NB4 (cell line): ENCODE data around the gene SHE.

Experiments used
- DNase-seq: peaks from one replicate; pipeline ENCODE4 v3.0.0; 2010; ENCODE audit warnings: low read depth
- H3K4me3 ChIP-seq: one replicate; pipeline ENCODE4 v1.5.1; 2011; ENCODE audit warnings: mild to moderate bottlenecking, low read depth, low read length, moderate library complexity
- MYC ChIP-seq: IDR thresholded peaks from 2 replicates; pipeline ENCODE4 v1.6.1; 2011; ENCODE audit warnings: low read depth, low read length
- POLR2A ChIP-seq: IDR thresholded peaks from 2 replicates; pipeline ENCODE4 v1.6.1; 2011; ENCODE audit warnings: mild to moderate bottlenecking; ENCODE audit not compliant: insufficient read length; ENCODE audit errors: extremely low read depth
- TF ChIP-seq, protein P1 (sequence below): IDR thresholded peaks from 2 replicates; pipeline ENCODE4 v1.6.1; 2011; ENCODE audit warnings: low read depth, low read length
- TF ChIP-seq, protein P2 (sequence below): IDR thresholded peaks from one replicate; pipeline ENCODE4 v1.5.1; 2012; ENCODE audit warnings: low read depth, low read length

The SHE gene

DNA sequence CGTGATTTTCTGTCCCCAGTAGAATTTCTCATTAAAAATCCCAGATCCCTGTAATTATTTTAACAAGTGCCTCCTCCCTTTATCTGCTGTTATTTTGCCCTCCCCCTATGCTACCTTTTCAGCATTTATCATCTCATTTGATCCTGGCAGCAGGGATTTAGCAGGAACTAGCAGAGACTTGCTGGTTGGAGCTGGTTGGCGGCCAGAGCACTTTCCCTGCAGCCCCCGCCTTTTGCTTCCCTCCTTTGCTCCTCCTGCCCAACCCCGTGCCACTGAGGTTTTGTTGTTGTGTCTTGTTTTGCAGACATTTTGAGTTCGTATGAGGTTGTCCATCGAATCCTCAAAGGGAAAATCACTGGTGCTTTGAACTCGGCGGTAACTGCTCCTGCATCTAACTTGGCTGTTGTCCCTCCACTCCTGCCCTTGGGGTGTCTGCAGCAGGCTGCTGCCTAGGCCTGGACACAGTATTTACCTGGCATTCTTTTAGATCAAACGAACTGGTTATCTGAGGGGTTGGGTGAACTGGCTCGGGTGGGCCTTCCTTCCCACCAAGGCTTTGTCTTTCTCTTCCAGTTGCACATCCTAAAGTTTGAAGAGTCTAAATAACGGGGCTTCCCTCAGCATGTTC is 45.0 kb upstream of the SHE start:
- TF ChIP-seq, protein P1, sequence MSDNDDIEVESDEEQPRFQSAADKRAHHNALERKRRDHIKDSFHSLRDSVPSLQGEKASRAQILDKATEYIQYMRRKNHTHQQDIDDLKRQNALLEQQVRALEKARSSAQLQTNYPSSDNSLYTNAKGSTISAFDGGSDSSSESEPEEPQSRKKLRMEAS, result no peak
- TF ChIP-seq, protein P2, sequence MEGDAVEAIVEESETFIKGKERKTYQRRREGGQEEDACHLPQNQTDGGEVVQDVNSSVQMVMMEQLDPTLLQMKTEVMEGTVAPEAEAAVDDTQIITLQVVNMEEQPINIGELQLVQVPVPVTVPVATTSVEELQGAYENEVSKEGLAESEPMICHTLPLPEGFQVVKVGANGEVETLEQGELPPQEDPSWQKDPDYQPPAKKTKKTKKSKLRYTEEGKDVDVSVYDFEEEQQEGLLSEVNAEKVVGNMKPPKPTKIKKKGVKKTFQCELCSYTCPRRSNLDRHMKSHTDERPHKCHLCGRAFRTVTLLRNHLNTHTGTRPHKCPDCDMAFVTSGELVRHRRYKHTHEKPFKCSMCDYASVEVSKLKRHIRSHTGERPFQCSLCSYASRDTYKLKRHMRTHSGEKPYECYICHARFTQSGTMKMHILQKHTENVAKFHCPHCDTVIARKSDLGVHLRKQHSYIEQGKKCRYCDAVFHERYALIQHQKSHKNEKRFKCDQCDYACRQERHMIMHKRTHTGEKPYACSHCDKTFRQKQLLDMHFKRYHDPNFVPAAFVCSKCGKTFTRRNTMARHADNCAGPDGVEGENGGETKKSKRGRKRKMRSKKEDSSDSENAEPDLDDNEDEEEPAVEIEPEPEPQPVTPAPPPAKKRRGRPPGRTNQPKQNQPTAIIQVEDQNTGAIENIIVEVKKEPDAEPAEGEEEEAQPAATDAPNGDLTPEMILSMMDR, result no peak
- TF ChIP-seq MYC, result no peak
- TF ChIP-seq POLR2A, result no peak
- no peak overlapping the region for H3K4me3 ChIP-seq

DNA sequence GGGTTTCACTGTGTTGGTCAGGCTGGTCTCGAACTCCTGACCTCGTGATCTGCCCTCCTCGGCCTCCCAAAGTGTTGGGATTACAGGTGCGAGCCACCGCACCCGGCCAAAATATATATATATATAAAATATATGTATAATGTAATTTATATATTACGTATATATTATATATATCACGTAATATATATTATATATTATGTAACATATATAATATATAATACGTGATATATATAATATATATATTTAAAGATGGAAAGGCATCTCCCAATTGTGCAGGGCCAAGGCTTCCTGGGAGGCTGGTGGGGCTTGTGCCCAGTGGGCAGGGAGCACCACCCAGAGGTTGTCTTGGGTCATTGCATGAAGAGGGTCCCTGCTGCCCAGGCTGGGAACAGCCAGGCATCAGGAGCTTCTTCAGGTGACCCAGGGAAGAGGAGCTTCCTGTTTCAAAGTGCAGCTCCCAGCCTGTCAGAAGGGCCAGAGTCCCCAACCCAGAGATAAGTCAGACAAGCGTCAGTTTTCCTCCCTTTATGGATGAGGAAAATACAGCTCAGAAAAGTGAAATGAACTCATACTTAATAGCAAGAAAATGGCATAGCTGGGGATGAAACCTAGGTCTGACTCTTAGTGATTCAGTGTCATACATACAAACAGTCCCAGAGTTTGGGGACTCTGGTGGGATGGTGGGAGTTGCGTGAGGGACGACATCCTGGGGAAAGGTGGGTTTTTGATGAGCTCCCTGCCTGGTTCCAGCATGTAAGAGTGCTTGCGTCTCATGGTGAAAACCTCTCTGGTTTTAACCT is 44.3 kb upstream of the SHE start:
- TF ChIP-seq, protein P2, result peak; percentile 84
- TF ChIP-seq POLR2A (no peak), MYC (no peak)
- TF ChIP-seq, protein P1, result no peak
- no peak overlapping the region for H3K4me3 ChIP-seq
- peak; percentile 66 for DNase-seq

More for the DNA sequence above, 45.0 kb upstream of the SHE start:
- DNase-seq, result no peak

DNA sequence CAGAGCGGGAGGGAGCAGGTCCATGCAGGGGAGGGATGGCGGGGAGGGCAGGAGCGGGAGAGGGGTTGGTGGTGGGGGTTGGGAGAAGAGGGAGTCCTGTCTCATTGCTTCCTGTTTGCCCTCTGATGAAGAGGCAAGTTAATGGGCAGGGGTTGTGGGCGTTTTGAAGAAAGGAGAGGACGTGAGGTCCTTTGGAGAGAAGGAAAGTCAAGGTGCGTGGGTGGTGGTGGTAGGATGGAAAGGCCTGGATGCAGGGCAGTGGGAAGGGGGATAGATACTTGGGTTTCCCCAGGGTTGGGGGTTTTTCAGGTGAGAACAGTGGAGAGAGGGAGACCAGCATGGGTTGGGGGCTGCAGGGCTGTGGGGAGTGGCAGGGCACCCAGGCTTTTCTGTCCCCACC is 39.0 kb upstream of the SHE start:
- TF ChIP-seq, protein P1, result no peak
- no peak for TF ChIP-seq MYC
- no peak for TF ChIP-seq POLR2A
- TF ChIP-seq, protein P2, result no peak

DNA sequence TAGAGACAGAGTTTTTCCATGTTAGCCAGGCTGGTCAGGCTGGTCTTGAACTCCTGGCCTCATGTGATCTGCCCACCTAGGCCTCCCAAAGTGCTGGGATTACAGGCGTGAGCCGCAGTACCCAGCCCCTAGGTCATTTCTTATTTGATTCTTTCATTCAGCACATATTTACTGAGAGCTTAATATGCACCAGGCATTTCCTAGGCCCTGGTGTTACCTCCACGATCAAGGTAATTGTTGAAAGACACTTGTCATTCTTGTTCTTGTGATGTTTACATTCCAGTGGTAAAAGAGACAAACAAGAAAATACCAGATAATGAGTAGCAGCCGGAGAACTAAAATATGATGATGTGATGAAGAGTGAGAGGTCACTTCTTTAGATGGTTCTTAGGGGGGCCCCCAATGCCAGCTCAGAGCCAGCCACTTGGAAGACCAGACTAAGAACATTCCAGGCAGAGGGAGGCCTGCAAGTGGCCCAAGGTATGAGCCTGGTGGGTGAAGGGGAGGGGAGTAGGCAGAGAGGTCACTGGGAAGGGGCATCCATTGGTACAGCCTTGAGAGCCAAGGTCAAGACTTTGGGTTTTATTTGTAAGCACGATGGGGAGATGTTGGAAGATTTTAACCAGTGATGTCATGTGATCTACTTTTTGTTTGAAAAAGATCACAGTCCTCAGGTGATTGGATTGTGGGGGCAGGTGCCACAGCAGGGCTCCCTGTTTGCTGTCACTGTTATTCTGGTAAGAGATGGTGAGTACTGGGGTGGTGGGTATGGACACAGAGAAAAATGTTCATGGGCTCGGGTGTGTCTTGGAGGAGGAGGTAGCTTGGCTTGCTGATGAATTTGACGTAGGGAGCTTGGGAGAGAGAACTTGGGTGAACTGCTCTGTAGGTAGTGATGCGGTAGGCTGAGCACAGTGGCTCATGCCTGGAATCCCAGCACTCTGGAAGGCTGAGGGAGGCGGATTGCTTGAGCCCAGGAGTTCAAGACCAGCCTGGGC is 37.6 kb upstream of the SHE start:
- TF ChIP-seq, protein P1, result no peak
- TF ChIP-seq, protein P2, result no peak
- TF ChIP-seq POLR2A, result no peak
- TF ChIP-seq MYC, result no peak
- no peak for DNase-seq
- H3K4me3 ChIP-seq, result no peak overlapping the region

More for the DNA sequence above, 39.0 kb upstream of the SHE start:
- no peak for DNase-seq
- H3K4me3 ChIP-seq, result no peak overlapping the region

DNA sequence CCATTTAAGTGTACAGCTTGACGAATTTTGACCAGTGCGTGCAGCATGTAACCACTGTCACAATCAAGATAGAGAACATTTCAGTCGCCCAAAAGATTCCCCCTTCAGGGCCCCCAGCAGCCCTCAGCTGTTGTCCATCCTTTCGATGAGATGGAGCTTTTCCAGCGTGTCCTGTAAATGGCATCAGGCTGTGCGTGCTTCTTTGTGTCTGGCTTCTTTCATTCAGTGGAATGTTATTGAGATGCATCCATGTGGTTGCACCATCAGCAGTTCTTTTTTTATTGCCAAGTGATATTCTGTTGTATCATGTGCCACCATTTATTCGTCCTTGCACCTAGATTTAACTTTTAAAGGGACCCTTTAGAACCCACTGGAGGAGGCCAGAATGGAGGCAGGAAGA is 34.4 kb upstream of the SHE start:
- DNase-seq, result no peak
- TF ChIP-seq MYC, result no peak
- TF ChIP-seq, protein P1, result no peak
- TF ChIP-seq POLR2A, result no peak
- TF ChIP-seq, protein P2, result no peak
- H3K4me3 ChIP-seq, result no peak overlapping the region
